ENCODE measurements around the gene JAZF1. TPM values are rescaled to one million over a fixed set of nuclear protein-coding genes. Genes with fewer than 3 reads are reported as not detected.

The JAZF1 gene
- total and polyA plus RNA-seq, 10 of the 15 experiments (the other 5 are each of a cell fraction or from before 2014, with no cell fraction given): 0.04 to 0.82 (median 0.15) TPM; not detected in 3

- H3K79me2 ChIP-seq (ENCODE audit: control insufficient read depth, insufficient read depth, low read length): no peaks in the 10 kb centered on the region
- in situ Hi-C loops (cut with MboI): no loop called here
- no peaks in the 10 kb centered on the region for H3K36me3 ChIP-seq (ENCODE audit: control insufficient read depth in 2 of 2, insufficient read depth in 2 of 2, low read length in 1 of 2)
- no peak overlapping the region for H3K9ac ChIP-seq (ENCODE audit: control insufficient read depth, insufficient read depth, low read length)
- no peaks in the 10 kb centered on the region for H4K20me1 ChIP-seq (ENCODE audit: control insufficient read depth, insufficient read depth)
- no peaks in the 10 kb centered on the region for H3K9me3 ChIP-seq (replicated peaks; ENCODE audit: control insufficient read depth, insufficient read depth, low read length)
- ChIA-PET POLR2A (no interaction called here), SMC1A (ENCODE audit: uncharacterized antibody, unreplicated experiment) (no interaction called here), RAD21 (ENCODE audit: unreplicated experiment) (no interaction called here), CTCF (no interaction called here)
- TF ChIP-seq, protein P1, sequence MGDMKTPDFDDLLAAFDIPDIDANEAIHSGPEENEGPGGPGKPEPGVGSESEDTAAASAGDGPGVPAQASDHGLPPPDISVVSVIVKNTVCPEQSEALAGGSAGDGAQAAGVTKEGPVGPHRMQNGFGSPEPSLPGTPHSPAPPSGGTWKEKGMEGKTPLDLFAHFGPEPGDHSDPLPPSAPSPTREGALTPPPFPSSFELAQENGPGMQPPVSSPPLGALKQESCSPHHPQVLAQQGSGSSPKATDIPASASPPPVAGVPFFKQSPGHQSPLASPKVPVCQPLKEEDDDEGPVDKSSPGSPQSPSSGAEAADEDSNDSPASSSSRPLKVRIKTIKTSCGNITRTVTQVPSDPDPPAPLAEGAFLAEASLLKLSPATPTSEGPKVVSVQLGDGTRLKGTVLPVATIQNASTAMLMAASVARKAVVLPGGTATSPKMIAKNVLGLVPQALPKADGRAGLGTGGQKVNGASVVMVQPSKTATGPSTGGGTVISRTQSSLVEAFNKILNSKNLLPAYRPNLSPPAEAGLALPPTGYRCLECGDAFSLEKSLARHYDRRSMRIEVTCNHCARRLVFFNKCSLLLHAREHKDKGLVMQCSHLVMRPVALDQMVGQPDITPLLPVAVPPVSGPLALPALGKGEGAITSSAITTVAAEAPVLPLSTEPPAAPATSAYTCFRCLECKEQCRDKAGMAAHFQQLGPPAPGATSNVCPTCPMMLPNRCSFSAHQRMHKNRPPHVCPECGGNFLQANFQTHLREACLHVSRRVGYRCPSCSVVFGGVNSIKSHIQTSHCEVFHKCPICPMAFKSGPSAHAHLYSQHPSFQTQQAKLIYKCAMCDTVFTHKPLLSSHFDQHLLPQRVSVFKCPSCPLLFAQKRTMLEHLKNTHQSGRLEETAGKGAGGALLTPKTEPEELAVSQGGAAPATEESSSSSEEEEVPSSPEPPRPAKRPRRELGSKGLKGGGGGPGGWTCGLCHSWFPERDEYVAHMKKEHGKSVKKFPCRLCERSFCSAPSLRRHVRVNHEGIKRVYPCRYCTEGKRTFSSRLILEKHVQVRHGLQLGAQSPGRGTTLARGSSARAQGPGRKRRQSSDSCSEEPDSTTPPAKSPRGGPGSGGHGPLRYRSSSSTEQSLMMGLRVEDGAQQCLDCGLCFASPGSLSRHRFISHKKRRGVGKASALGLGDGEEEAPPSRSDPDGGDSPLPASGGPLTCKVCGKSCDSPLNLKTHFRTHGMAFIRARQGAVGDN (IDR thresholded peaks at IDR 0.05): no peak
- BruUV-seq (replicated peaks): no TSS peak
- no peak overlapping the region for H3K4me3 ChIP-seq
- H3K4me2 ChIP-seq (ENCODE audit: control insufficient read depth, insufficient read depth): no peak overlapping the region
- DNase-seq (ENCODE audit: low read depth, low spot score) (no peak), FAIRE-seq (no peak), ATAC-seq (no peak)
- no peaks in the 10 kb centered on the region for H3K4me1 ChIP-seq (ENCODE audit: control insufficient read depth, insufficient read depth, low read length)
- H2AFZ ChIP-seq (ENCODE audit: control insufficient read depth, low read depth, low read length): no peak overlapping the region
- no peaks in the 10 kb centered on the region; a peak in 1 of 4 replicates for H3K27me3 ChIP-seq (replicated peaks in 1 of 2; ENCODE audit: control insufficient read depth in 2 of 2, insufficient read depth in 2 of 2, low read length in 1 of 2)
- intact Hi-C loops (cut with micrococcal nuclease; ENCODE audit: unreplicated experiment): no loop called here
- no peak overlapping the region for H3K27ac ChIP-seq (ENCODE audit: control insufficient read depth, insufficient read depth)
Measured at GRCh38 chr7:27991006-27991528, 189.5 kb downstream of the JAZF1 start.

DNA sequence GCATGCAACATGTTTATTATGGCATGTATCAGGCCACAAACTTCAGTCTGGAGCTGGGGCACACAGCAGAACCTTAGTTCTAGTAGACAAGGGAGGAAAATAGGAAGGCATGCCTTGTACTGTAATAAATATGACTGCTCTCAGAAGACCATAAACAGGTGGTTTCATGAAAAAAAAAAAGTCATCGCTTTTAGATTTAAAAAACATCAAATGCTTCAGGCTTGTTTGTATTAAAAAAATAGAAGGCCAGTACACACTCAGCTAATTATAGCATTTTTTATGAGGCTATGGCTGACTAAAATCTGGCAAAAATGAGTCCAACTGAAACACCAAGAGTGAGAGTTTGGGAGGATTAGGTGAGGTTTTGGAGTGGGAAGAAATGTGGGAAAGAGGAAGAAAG, 204.1 kb downstream of the JAZF1 start:
- H3K27me3 ChIP-seq (replicated peaks in 1 of 2; ENCODE audit: control insufficient read depth in 2 of 2, insufficient read depth in 2 of 2, low read length in 1 of 2): no peaks in the 10 kb centered on the region
- H4K20me1 ChIP-seq (ENCODE audit: control insufficient read depth, insufficient read depth): no peaks in the 10 kb centered on the region
- in situ Hi-C loops (cut with MboI): no loop called here
- H3K4me3 ChIP-seq: no peak overlapping the region
- H3K79me2 ChIP-seq (ENCODE audit: control insufficient read depth, insufficient read depth, low read length): no peaks in the 10 kb centered on the region
- H3K36me3 ChIP-seq (ENCODE audit: control insufficient read depth in 2 of 2, insufficient read depth in 2 of 2, low read length in 1 of 2): no peaks in the 10 kb centered on the region
- no peak overlapping the region for H2AFZ ChIP-seq (ENCODE audit: control insufficient read depth, low read depth, low read length)
- no peaks in the 10 kb centered on the region for H3K4me1 ChIP-seq (ENCODE audit: control insufficient read depth, insufficient read depth, low read length)
- ATAC-seq: no peak
- WGBS (ENCODE audit: insufficient coverage, insufficient replicate concordance, low lambda C conversion rate, missing lambda C conversion rate): 93% methylated on average over 1 of the region's 1 CpG
- H3K9me3 ChIP-seq (replicated peaks; ENCODE audit: control insufficient read depth, insufficient read depth, low read length): no peaks in the 10 kb centered on the region
- no peak overlapping the region for H3K4me2 ChIP-seq (ENCODE audit: control insufficient read depth, insufficient read depth)
- RAD21 ChIA-PET (ENCODE audit: unreplicated experiment): no interaction called here
- CTCF ChIA-PET: no interaction called here
- no TSS peak for BruUV-seq (replicated peaks)
- no peak overlapping the region for H3K9ac ChIP-seq (ENCODE audit: control insufficient read depth, insufficient read depth, low read length)
- intact Hi-C loops (cut with micrococcal nuclease; ENCODE audit: unreplicated experiment): no loop called here
- SMC1A ChIA-PET (ENCODE audit: uncharacterized antibody, unreplicated experiment): interaction anchor here (0.7 kb wide), 1 partner anchor 1190 kb away, joined by 3 read pairs; no protein-coding TSS in a partner anchor
- DNase-seq (ENCODE audit: low read depth, low spot score): no peak
- no peak overlapping the region for H3K27ac ChIP-seq (ENCODE audit: control insufficient read depth, insufficient read depth)
- POLR2A ChIA-PET: no interaction called here
- no peak for FAIRE-seq
- TF ChIP-seq, protein P2, sequence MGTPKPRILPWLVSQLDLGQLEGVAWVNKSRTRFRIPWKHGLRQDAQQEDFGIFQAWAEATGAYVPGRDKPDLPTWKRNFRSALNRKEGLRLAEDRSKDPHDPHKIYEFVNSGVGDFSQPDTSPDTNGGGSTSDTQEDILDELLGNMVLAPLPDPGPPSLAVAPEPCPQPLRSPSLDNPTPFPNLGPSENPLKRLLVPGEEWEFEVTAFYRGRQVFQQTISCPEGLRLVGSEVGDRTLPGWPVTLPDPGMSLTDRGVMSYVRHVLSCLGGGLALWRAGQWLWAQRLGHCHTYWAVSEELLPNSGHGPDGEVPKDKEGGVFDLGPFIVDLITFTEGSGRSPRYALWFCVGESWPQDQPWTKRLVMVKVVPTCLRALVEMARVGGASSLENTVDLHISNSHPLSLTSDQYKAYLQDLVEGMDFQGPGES (IDR thresholded peaks at IDR 0.05): no peak
- no peak for TF ChIP-seq CBX5 (IDR thresholded peaks at IDR 0.05; ENCODE audit: low read depth)
- TF ChIP-seq SP1 (IDR thresholded peaks at IDR 0.05; ENCODE audit: low read depth, low read length): no peak
- TF ChIP-seq, protein P3, sequence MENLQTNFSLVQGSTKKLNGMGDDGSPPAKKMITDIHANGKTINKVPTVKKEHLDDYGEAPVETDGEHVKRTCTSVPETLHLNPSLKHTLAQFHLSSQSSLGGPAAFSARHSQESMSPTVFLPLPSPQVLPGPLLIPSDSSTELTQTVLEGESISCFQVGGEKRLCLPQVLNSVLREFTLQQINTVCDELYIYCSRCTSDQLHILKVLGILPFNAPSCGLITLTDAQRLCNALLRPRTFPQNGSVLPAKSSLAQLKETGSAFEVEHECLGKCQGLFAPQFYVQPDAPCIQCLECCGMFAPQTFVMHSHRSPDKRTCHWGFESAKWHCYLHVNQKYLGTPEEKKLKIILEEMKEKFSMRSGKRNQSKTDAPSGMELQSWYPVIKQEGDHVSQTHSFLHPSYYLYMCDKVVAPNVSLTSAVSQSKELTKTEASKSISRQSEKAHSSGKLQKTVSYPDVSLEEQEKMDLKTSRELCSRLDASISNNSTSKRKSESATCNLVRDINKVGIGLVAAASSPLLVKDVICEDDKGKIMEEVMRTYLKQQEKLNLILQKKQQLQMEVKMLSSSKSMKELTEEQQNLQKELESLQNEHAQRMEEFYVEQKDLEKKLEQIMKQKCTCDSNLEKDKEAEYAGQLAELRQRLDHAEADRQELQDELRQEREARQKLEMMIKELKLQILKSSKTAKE (IDR thresholded peaks at IDR 0.05; ENCODE audit: low read depth, poor library complexity, severe bottlenecking): no peak
- TF ChIP-seq BMI1 (IDR thresholded peaks at IDR 0.05; ENCODE audit: borderline replicate concordance): no peak
- no peak for TF ChIP-seq ZNF274 (IDR thresholded peaks at IDR 0.05; ENCODE audit: insufficient read depth, insufficient read length)
- TF ChIP-seq NR2C2 (IDR thresholded peaks at IDR 0.05; ENCODE audit: borderline replicate concordance, control insufficient read depth, insufficient read length, low read depth): no peak
- TF ChIP-seq POLR2AphosphoS2 (IDR thresholded peaks at IDR 0.05; ENCODE audit: low read depth, low read length): no peak
- no peak for TF ChIP-seq MTA2 (IDR thresholded peaks at IDR 0.05; ENCODE audit: low read depth)
